ENCODE data around the gene PYGO2. TPM values are rescaled to one million over a fixed set of nuclear protein-coding genes. Genes with fewer than 3 reads are reported as not detected.

PYGO2 gene
- total and polyA plus RNA-seq, 3 experiments from 2014 or later = 34.2 to 42.6 (median 35.3) TPM

GRCh38 chr1:154952664-154953063 lies 8.9 kb downstream of the PYGO2 start:
- CTCF ChIA-PET = interaction anchor here (1.1 to 5.9 kb wide), 8 partner anchors 9 to 393 kb away, joined by 3 to 65 read pairs (median 4); partner anchors contain the start of genes PMVK and PYGO2

GRCh38 chr1:154951901-154952657 lies 9.5 kb downstream of the PYGO2 start:
- Histone ChIP-seq H3K27me3 (ENCODE audit: insufficient read depth, low read length, poor library complexity, severe bottlenecking) (no peaks in the 10 kb centered on the region), H3K4me1 (ENCODE audit: insufficient read depth, low read length) (peaks cover 65% of the 10 kb centered on the region), H3K36me3 (ENCODE audit: insufficient read depth, low read length) (peaks cover 33% of the 10 kb centered on the region), H3K9me3 (ENCODE audit: low read length) (no peaks in the 10 kb centered on the region), H3K4me3 (ENCODE audit: low read length) (peak overlapping the region; percentile 85), H3K27ac (ENCODE audit: low read depth, low read length) (peak overlapping the region; percentile 100)
- CTCF ChIA-PET = interaction anchor here (0.8 to 5.9 kb wide), 11 partner anchors 9 to 393 kb away, joined by 3 to 65 read pairs (median 4); partner anchors contain the start of genes PMVK, PYGO2 and SHC1
- Mint-ChIP-seq H3K27ac (peak overlapping the region; percentile 99 to 100 (median 100)), H3K4me3 (peak overlapping the region; percentile 95 to 99 (median 97)), H3K4me1 (peaks cover 67 to 79% (median 74%) of the 10 kb centered on the region in 3 donors), H3K27me3 (peaks cover 0 to 10% of the 10 kb centered on the region in 2 donors), H3K36me3 (peaks cover 5 to 83% (median 12%) of the 10 kb centered on the region in 3 donors), H3K9me3 (no peaks in the 10 kb centered on the region)
- POLR2A ChIA-PET = interaction anchor here (0.5 to 1.0 kb wide), 6 partner anchors 9 to 1493 kb away, joined by 3 to 6 read pairs (median 4); no protein-coding TSS in a partner anchor
- peak; percentile 50 to 74 (median 63) for DNase-seq

More at GRCh38 chr1:154952664-154953063, 8.9 kb downstream of the PYGO2 start:
- peaks cover 67 to 84% (median 80%) of the 10 kb centered on the region in 3 donors for H3K4me1 Mint-ChIP-seq
- no peaks in the 10 kb centered on the region for H3K9me3 Mint-ChIP-seq
- Histone ChIP-seq H3K9me3 (ENCODE audit: low read length) (no peaks in the 10 kb centered on the region), H3K27me3 (ENCODE audit: insufficient read depth, low read length, poor library complexity, severe bottlenecking) (no peaks in the 10 kb centered on the region), H3K4me1 (ENCODE audit: insufficient read depth, low read length) (peaks cover 70% of the 10 kb centered on the region), H3K27ac (ENCODE audit: low read depth, low read length) (peak overlapping the region; percentile 100), H3K4me3 (ENCODE audit: low read length) (peak overlapping the region; percentile 85), H3K36me3 (ENCODE audit: insufficient read depth, low read length) (peaks cover 29% of the 10 kb centered on the region)
- H3K27me3 Mint-ChIP-seq = peaks cover 0 to 10% of the 10 kb centered on the region in 2 donors
- peaks cover 5 to 82% (median 12%) of the 10 kb centered on the region in 3 donors for H3K36me3 Mint-ChIP-seq
- H3K27ac Mint-ChIP-seq = peak overlapping the region; percentile 99 to 100 (median 100)
- peak overlapping the region; percentile 95 to 99 (median 97) for H3K4me3 Mint-ChIP-seq
- POLR2A ChIA-PET = interaction anchor here (0.6 to 3.8 kb wide), 5 partner anchors 9 to 1492 kb away, joined by 3 to 45 read pairs (median 4); partner anchors contain the start of gene PMVK
- no peak for DNase-seq

- POLR2A ChIA-PET = interaction anchor here (1.0 kb wide), 1 partner anchor 12 kb away, joined by 4 read pairs; the partner anchor contains the start of gene PMVK
- H3K36me3 ChIP-seq (ENCODE audit: insufficient read depth, low read length) = peaks cover 56% of the 10 kb centered on the region
These were observed 13.5 kb downstream of the PYGO2 start for GRCh38 chr1:154948079-154948478.

GRCh38 chr1:154945962-154946850 lies 15.4 kb downstream of the PYGO2 start:
- POLR2A ChIA-PET = interaction anchor here (0.7 to 0.8 kb wide), 2 partner anchors 35 to 279 kb away, joined by 3 read pairs; no protein-coding TSS in a partner anchor

More at GRCh38 chr1:154948079-154948478, 13.5 kb downstream of the PYGO2 start:
- Mint-ChIP-seq H3K36me3 (peaks cover 8 to 94% (median 13%) of the 10 kb centered on the region in 3 donors), H3K4me1 (peaks cover 46 to 66% (median 57%) of the 10 kb centered on the region in 3 donors), H3K27ac (peak overlapping the region in 5 of 8 donors; percentile 43 to 98 (median 89)), H3K9me3 (no peaks in the 10 kb centered on the region), H3K27me3 (peaks cover 0 to 9% of the 10 kb centered on the region in 2 donors), H3K4me3 (no peak overlapping the region)
- no peak for DNase-seq
- no peaks in the 10 kb centered on the region for H3K27me3 ChIP-seq (ENCODE audit: insufficient read depth, low read length, poor library complexity, severe bottlenecking)
- no peak overlapping the region for H3K4me3 ChIP-seq (ENCODE audit: low read length)
- H3K4me1 ChIP-seq (ENCODE audit: insufficient read depth, low read length) = peaks cover 50% of the 10 kb centered on the region
- H3K9me3 ChIP-seq (ENCODE audit: low read length) = no peaks in the 10 kb centered on the region
- H3K27ac ChIP-seq (ENCODE audit: low read depth, low read length) = no peak overlapping the region
- CTCF ChIA-PET = interaction anchor here (1.0 to 1.2 kb wide), 2 partner anchors 46 to 68 kb away, joined by 3 read pairs; no protein-coding TSS in a partner anchor

GRCh38 chr1:154945160-154945961 lies 16.2 kb downstream of the PYGO2 start:
- ChIA-PET CTCF (interaction anchor here (1.1 to 2.6 kb wide), 3 partner anchors 9 to 49 kb away, joined by 3 to 7 read pairs (median 7); partner anchors contain the start of genes PMVK and PYGO2), POLR2A (interaction anchor here (0.7 to 0.8 kb wide), 2 partner anchors 8 to 36 kb away, joined by 3 read pairs; partner anchors contain the start of gene PMVK)

More at GRCh38 chr1:154945962-154946850, 15.4 kb downstream of the PYGO2 start:
- H3K9me3 ChIP-seq (ENCODE audit: low read length) = no peaks in the 10 kb centered on the region
- no peak overlapping the region for H3K4me3 ChIP-seq (ENCODE audit: low read length)
- H3K36me3 ChIP-seq (ENCODE audit: insufficient read depth, low read length) = peaks cover 54% of the 10 kb centered on the region
- CTCF ChIA-PET = interaction anchor here (1.1 to 2.2 kb wide), 3 partner anchors 10 to 53 kb away, joined by 3 to 7 read pairs (median 5); partner anchors contain the start of gene PMVK
- Mint-ChIP-seq H3K27ac (peak overlapping the region in 7 of 8 donors; percentile 43 to 98 (median 65)), H3K27me3 (peaks cover 0 to 4% of the 10 kb centered on the region in 2 donors), H3K36me3 (peaks cover 8 to 76% (median 13%) of the 10 kb centered on the region in 3 donors), H3K4me1 (peaks cover 43 to 66% (median 57%) of the 10 kb centered on the region in 3 donors), H3K4me3 (peak overlapping the region in 1 of 7 donors; percentile 13), H3K9me3 (no peaks in the 10 kb centered on the region)
- H3K27me3 ChIP-seq (ENCODE audit: insufficient read depth, low read length, poor library complexity, severe bottlenecking) = no peaks in the 10 kb centered on the region
- peaks cover 50% of the 10 kb centered on the region for H3K4me1 ChIP-seq (ENCODE audit: insufficient read depth, low read length)
- H3K27ac ChIP-seq (ENCODE audit: low read depth, low read length) = no peak overlapping the region
- DNase-seq = no peak

GRCh38 chr1:154944401-154945159 lies 17.0 kb downstream of the PYGO2 start:
- no peak for DNase-seq
- Histone ChIP-seq H3K4me1 (ENCODE audit: insufficient read depth, low read length) (peaks cover 54% of the 10 kb centered on the region), H3K4me3 (ENCODE audit: low read length) (no peak overlapping the region), H3K36me3 (ENCODE audit: insufficient read depth, low read length) (peaks cover 43% of the 10 kb centered on the region), H3K27ac (ENCODE audit: low read depth, low read length) (peak overlapping the region; percentile 24), H3K27me3 (ENCODE audit: insufficient read depth, low read length, poor library complexity, severe bottlenecking) (no peaks in the 10 kb centered on the region), H3K9me3 (ENCODE audit: low read length) (no peaks in the 10 kb centered on the region)
- Mint-ChIP-seq H3K9me3 (no peaks in the 10 kb centered on the region), H3K36me3 (peaks cover 8 to 63% (median 9%) of the 10 kb centered on the region in 3 donors), H3K4me1 (peaks cover 46 to 70% (median 60%) of the 10 kb centered on the region in 3 donors), H3K27me3 (peaks cover 0 to 4% of the 10 kb centered on the region in 2 donors), H3K4me3 (peak overlapping the region in 4 of 7 donors; percentile 16 to 44 (median 30)), H3K27ac (peak overlapping the region in 6 of 8 donors; percentile 88 to 98 (median 92))
- ChIA-PET CTCF (interaction anchor here (0.7 to 2.6 kb wide), 10 partner anchors 8 to 275 kb away, joined by 3 to 7 read pairs (median 4); partner anchors contain the start of genes PMVK and PYGO2), POLR2A (no interaction called here)

More at GRCh38 chr1:154945160-154945961, 16.2 kb downstream of the PYGO2 start:
- no peak for DNase-seq
- peak overlapping the region; percentile 24 for H3K27ac ChIP-seq (ENCODE audit: low read depth, low read length)
- Mint-ChIP-seq H3K36me3 (peaks cover 8 to 67% (median 9%) of the 10 kb centered on the region in 3 donors), H3K4me3 (peak overlapping the region in 2 of 7 donors; percentile 27 to 44), H3K9me3 (no peaks in the 10 kb centered on the region), H3K27ac (peak overlapping the region in 6 of 8 donors; percentile 17 to 98 (median 64)), H3K27me3 (peaks cover 0 to 4% of the 10 kb centered on the region in 2 donors), H3K4me1 (peaks cover 43 to 66% (median 57%) of the 10 kb centered on the region in 3 donors)
- no peaks in the 10 kb centered on the region for H3K9me3 ChIP-seq (ENCODE audit: low read length)
- peaks cover 50% of the 10 kb centered on the region for H3K4me1 ChIP-seq (ENCODE audit: insufficient read depth, low read length)
- peaks cover 45% of the 10 kb centered on the region for H3K36me3 ChIP-seq (ENCODE audit: insufficient read depth, low read length)
- no peak overlapping the region for H3K4me3 ChIP-seq (ENCODE audit: low read length)
- H3K27me3 ChIP-seq (ENCODE audit: insufficient read depth, low read length, poor library complexity, severe bottlenecking) = no peaks in the 10 kb centered on the region

Data from CD8-positive, alpha-beta memory T cell (primary cell).